Measurements from ENCODE around the gene RNASEL.

The RNASEL gene

DNA sequence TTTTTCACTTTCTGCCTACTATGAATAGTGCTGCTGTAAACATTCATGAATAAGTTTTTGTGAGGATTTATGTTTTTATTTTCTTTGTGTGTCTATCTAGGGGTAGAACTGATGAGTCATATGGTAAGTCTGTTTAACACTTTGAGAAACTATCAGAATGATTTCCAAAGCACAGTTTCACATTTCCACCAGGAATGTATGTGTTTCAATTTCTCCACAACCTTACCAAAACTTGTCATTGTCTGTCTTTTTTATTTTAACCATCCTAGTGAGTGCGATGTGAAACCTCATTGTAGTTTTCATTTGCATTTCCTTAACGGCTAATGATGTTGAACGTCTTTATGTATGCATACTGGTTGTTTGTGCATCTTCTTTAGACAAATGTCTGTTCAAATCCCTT, 23.5 kb downstream of the RNASEL start:
- DNase-seq (ENCODE audit: low read depth) = no peak
- TF ChIP-seq, protein P1, sequence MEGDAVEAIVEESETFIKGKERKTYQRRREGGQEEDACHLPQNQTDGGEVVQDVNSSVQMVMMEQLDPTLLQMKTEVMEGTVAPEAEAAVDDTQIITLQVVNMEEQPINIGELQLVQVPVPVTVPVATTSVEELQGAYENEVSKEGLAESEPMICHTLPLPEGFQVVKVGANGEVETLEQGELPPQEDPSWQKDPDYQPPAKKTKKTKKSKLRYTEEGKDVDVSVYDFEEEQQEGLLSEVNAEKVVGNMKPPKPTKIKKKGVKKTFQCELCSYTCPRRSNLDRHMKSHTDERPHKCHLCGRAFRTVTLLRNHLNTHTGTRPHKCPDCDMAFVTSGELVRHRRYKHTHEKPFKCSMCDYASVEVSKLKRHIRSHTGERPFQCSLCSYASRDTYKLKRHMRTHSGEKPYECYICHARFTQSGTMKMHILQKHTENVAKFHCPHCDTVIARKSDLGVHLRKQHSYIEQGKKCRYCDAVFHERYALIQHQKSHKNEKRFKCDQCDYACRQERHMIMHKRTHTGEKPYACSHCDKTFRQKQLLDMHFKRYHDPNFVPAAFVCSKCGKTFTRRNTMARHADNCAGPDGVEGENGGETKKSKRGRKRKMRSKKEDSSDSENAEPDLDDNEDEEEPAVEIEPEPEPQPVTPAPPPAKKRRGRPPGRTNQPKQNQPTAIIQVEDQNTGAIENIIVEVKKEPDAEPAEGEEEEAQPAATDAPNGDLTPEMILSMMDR (IDR thresholded peaks at IDR 0.05; ENCODE audit: low read length, missing control alignments) = no peak
- no peak overlapping the region for H3K4me3 ChIP-seq (replicated peaks; ENCODE audit: low read depth, low read length)

DNA sequence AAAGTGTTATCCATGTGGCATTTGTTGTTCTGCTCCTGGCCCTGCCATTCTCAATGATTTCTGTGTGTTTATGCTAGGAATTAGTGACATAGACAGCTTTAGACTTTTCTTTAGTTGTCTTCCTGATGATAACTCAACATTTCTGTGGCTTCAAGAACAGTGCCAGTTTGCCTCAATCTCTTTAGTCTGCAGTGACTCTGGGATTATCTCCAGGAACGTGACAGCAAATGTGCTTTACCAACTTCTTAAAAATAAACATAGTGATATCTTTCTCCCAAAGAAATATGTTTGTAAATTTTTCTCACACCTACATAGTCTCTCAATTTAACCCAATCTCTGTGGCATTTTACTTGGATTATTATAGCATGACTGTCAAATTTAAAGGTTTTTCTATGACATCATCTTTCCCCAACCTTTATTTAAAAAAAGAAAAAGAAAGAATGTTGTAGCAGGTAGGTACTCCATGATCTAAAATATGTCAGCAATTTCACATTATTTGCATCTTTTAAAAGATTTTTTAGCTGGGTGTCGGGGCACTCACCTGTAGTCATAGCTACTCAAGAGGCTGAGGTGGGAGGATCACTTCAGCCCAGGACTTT, 24.6 kb downstream of the RNASEL start:
- TF ChIP-seq, protein P1 (IDR thresholded peaks at IDR 0.05; ENCODE audit: low read length, missing control alignments) = no peak
- DNase-seq (ENCODE audit: low read depth) = no peak
- H3K4me3 ChIP-seq (replicated peaks; ENCODE audit: low read depth, low read length) = no peak overlapping the region

DNA sequence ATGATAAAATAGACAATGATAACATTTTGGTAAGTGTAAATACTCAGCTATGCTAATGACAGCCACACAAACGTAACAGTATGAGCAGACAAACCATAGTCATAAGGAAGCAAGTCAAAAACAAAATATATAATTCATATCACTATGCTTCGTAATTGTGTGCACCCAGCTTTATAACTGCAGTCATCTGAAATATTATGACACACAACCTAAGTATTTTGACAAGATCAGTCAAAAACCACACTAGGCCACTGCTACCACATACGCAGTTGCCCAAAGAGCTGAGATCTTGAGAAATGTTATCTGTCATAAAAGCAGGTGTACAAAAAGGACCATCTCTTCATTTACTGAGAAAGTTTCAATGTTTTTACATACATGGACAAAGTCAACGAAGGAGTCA, 26.0 kb downstream of the RNASEL start:
- H3K4me3 ChIP-seq (replicated peaks; ENCODE audit: low read depth, low read length) = no peak overlapping the region
- DNase-seq (ENCODE audit: low read depth) = no peak
- TF ChIP-seq, protein P1 (IDR thresholded peaks at IDR 0.05; ENCODE audit: low read length, missing control alignments) = no peak

DNA sequence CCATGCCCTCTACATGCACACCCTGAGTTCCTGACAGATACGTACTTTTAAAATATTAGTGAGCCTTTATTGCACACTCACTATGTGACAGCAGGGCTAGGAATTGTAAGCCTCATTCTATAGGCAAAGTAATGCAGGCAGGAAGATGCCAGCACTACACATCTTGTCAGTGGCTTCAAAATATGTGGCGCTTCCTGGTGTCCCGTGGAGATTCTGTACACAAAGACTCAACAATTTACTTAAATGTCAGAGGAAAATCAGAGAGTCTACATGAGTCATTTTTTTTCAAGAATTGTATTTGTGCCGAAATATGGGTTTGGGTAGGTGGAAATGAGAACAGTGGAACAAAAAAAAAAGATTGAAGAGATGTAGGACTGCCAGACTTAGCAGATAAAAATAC, 27.6 kb downstream of the RNASEL start:
- H3K4me3 ChIP-seq (replicated peaks; ENCODE audit: low read depth, low read length) = no peak overlapping the region
- no peak for DNase-seq (ENCODE audit: low read depth)
- TF ChIP-seq, protein P1 (IDR thresholded peaks at IDR 0.05; ENCODE audit: low read length, missing control alignments) = no peak

DNA sequence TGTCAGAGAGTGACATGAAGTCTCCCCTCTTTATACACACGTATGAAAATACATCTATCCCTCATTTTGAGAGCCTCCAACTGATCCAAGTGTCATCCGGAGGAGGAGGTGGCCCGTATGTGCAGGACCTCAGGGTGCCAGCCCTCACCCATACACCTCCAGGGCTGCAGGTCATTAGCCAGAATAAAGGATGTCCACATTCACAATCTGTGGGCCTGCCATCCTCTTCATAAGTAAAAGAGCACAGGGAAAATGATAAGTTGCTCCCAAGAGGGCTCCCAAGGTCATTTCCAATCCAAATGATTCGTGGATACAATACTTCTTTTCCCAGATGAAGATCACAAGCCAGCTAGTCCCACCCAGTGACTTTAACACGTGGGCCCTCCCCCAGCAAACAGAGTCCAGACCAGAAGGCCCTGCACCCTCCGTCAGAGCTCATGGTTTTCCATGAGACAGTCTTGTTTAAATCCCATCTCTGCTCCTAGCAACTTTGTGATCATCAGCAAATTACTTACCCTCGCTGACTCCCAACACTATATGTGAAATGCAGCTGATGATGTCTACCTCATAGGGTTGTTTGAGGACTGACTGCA, 28.6 kb downstream of the RNASEL start:
- no peak for DNase-seq (ENCODE audit: low read depth)
- no peak overlapping the region for H3K4me3 ChIP-seq (replicated peaks; ENCODE audit: low read depth, low read length)
- TF ChIP-seq, protein P1 (IDR thresholded peaks at IDR 0.05; ENCODE audit: low read length, missing control alignments) = no peak

DNA sequence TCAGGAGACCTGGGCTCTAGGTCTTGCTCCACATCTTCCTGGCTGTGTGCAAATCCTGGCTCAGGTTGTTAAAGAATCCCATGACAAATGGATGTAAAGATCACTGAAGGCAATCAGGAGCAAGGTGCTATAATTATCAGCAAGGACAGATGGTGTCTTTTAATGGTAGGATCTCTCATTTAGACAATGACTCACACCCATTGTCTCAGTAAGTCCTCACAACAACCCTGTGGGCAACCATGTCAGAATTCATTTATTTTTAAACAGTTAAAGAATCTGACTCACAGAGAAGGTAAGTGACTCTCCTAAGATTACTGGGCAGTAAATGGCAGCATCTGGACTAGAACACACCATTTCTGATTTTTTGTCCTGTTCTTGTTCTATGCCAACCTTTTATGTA, 32.8 kb downstream of the RNASEL start:
- DNase-seq (ENCODE audit: low read depth) = no peak

More for the DNA sequence above, 32.8 kb downstream of the RNASEL start:
- TF ChIP-seq, protein P1 (IDR thresholded peaks at IDR 0.05; ENCODE audit: low read length, missing control alignments) = no peak
- no peak overlapping the region for H3K4me3 ChIP-seq (replicated peaks; ENCODE audit: low read depth, low read length)
